Endothelial cell of umbilical vein (primary cell): Measurements from ENCODE around the gene PDAP1. TPM values are rescaled to one million over a fixed set of nuclear protein-coding genes. Genes with fewer than 3 reads are reported as not detected.

Experiments
- BruUV-seq: library from RNA; stranded (reverse); fragments of 400-500 nt; replicated peaks from 2 replicates; lab custom pipeline; 2021; lab: Mats Ljungman, UMichigan
- CTCF ChIA-PET: fragments of 300-600, 350-600 bp; sonication (Branson Sonifier 250); formaldehyde crosslinking; loops from one replicate; lab custom pipeline; 2021; ENCODE audit warnings: antibody characterized with exemption, inconsistent platforms; lab: Charles Lee
- POLR2A ChIA-PET: fragments of 300-600, 350-600 bp; sonication (Branson Sonifier 250); formaldehyde crosslinking; loops from one replicate; lab custom pipeline; 2021; ENCODE audit warnings: antibody characterized with exemption, inconsistent platforms; lab: Charles Lee
- DNase-seq: peaks from one replicate; pipeline ENCODE4 v3.0.0-alpha.2; 2011; ENCODE audit warnings: low read depth, low spot score
- FAIRE-seq: peaks from 2 replicates; lab custom pipeline; 2011; peaks lifted over from hg19 to GRCh38; lab: Jason Lieb, UNC
- H2AFZ ChIP-seq: 2 replicates; pipeline ENCODE4 v1.6.0; 2012; ENCODE audit warnings: low read depth, low read length, control low read depth, inconsistent platforms
- H3K27ac ChIP-seq: 2 replicates; pipeline ENCODE4 v1.5.1; 2011; ENCODE audit warnings: low read depth, mild to moderate bottlenecking, control low read depth, low read length, moderate library complexity; ENCODE audit not compliant: insufficient read depth
- H3K27me3 ChIP-seq, 2 experiments: 2 replicates each; pipeline versions ENCODE4 v1.6.0 to v1.6.1; 2011; ENCODE audit warnings: low read length in 2 of 2, mixed read lengths in 1 of 2; ENCODE audit not compliant: control insufficient read depth in 2 of 2, insufficient read depth in 2 of 2
- H3K36me3 ChIP-seq, 2 experiments: 2 replicates in 1 of 2; 3 replicates in 1 of 2; pipeline ENCODE4 v1.5.1; 2011; ENCODE audit warnings: low read length in 2 of 2, mild to moderate bottlenecking in 1 of 2, moderate library complexity in 1 of 2; ENCODE audit not compliant: control insufficient read depth in 2 of 2, insufficient read depth in 2 of 2; ENCODE audit errors: extremely low read depth in 1 of 2
- H3K4me1 ChIP-seq: 3 replicates; pipeline ENCODE4 v1.5.1; 2011; ENCODE audit warnings: mild to moderate bottlenecking, low read length; ENCODE audit not compliant: control insufficient read depth, insufficient read depth; ENCODE audit errors: extremely low read depth
- H3K4me2 ChIP-seq: 2 replicates; pipeline ENCODE4 v1.6.1; 2011; ENCODE audit warnings: low read length, control low read depth, mixed read lengths; ENCODE audit not compliant: insufficient read depth
- H3K4me3 ChIP-seq, 3 experiments: fragments of 200-600 bp in 1 of 3; sonication (generic), shearing (Covaris generic) in 1 of 3; replicated peaks in 1 of 3; 2 replicates each; pipeline ENCODE4 v1.5.1; 2011 to 2016; ENCODE audit warnings: control low read depth in 3 of 3, low read length in 3 of 3, mild to moderate bottlenecking in 2 of 3, inconsistent platforms in 1 of 3, low read depth in 1 of 3, moderate library complexity in 1 of 3; ENCODE audit not compliant: insufficient read depth in 1 of 3
- H3K79me2 ChIP-seq: 2 replicates; pipeline ENCODE4 v1.6.0; 2012; ENCODE audit warnings: low read length, inconsistent platforms; ENCODE audit not compliant: control insufficient read depth, insufficient read depth
- H3K9ac ChIP-seq: replicated peaks from 2 replicates; pipeline ENCODE3; 2011; ENCODE audit warnings: low read length, control low read depth; ENCODE audit not compliant: insufficient read depth; ENCODE audit errors: extremely low read depth
- H3K9me1 ChIP-seq: replicated peaks from 3 replicates; pipeline ENCODE4 v1.6.0; 2011; ENCODE audit warnings: mild to moderate bottlenecking, low read length; ENCODE audit not compliant: control insufficient read depth, insufficient read depth; ENCODE audit errors: extremely low read depth
- H3K9me3 ChIP-seq: replicated peaks from 2 replicates; pipeline ENCODE4 v1.5.1; 2012; ENCODE audit warnings: low read length, inconsistent platforms; ENCODE audit not compliant: control insufficient read depth, insufficient read depth
- H4K20me1 ChIP-seq: replicated peaks from 2 replicates; pipeline ENCODE3; 2011; ENCODE audit warnings: mild to moderate bottlenecking, low read length; ENCODE audit not compliant: control insufficient read depth, insufficient read depth; ENCODE audit errors: extremely low read depth
- CTCF ChIP-seq, 2 donors: IDR thresholded peaks; 1 replicate in 1 of 2; 2 replicates in 1 of 2; pipeline ENCODE4 v1.5.1; 2011; ENCODE audit warnings: low read length in 2 of 2, mild to moderate bottlenecking in 2 of 2, moderate library complexity in 2 of 2, control low read depth in 1 of 2, inconsistent platforms in 1 of 2, low read depth in 1 of 2; ENCODE audit not compliant: insufficient read depth in 1 of 2; ENCODE audit errors: extremely low read depth in 1 of 2
- EZH2 ChIP-seq: IDR thresholded peaks from 2 replicates; pipeline ENCODE4 v1.6.1; 2012; ENCODE audit warnings: borderline replicate concordance, low read depth, mild to moderate bottlenecking, moderate library complexity, low read length, inconsistent platforms; ENCODE audit not compliant: severe bottlenecking
- FOS ChIP-seq: IDR thresholded peaks from 2 replicates; pipeline ENCODE4 v1.6.1; 2011; ENCODE audit warnings: mild to moderate bottlenecking, low read length, moderate library complexity, borderline replicate concordance; ENCODE audit not compliant: insufficient read depth
- GATA2 ChIP-seq: IDR thresholded peaks from 2 replicates; pipeline ENCODE4 v1.7.0; 2011; ENCODE audit warnings: low read depth, mild to moderate bottlenecking, moderate library complexity, mixed read lengths, low read length; ENCODE audit not compliant: insufficient read length, insufficient read depth
- JUN ChIP-seq: IDR thresholded peaks from 2 replicates; pipeline ENCODE4 v1.6.1; 2011; ENCODE audit warnings: borderline replicate concordance, low read depth; ENCODE audit not compliant: insufficient read length, insufficient read depth
- MYC ChIP-seq: IDR thresholded peaks from one replicate; pipeline ENCODE4 v1.6.1; 2011; ENCODE audit warnings: mild to moderate bottlenecking, low read depth, low read length
- POLR2A ChIP-seq: IDR thresholded peaks from 2 replicates; pipeline ENCODE4 v1.6.1; 2012; ENCODE audit warnings: low read depth, mild to moderate bottlenecking, control low read depth, low read length
- POLR2AphosphoS5 ChIP-seq: IDR thresholded peaks from 2 replicates; pipeline ENCODE4 v1.6.1; 2012; ENCODE audit warnings: low read depth, mild to moderate bottlenecking, control low read depth, low read length, moderate library complexity; ENCODE audit not compliant: insufficient read depth
- dilution Hi-C: fragments of 300-500 bp; cut with MboI; formaldehyde crosslinking; loops from one replicate; pipeline ENCODE4 v1.15.0; 2019; ENCODE audit warnings: low sequenced_read_pairs; ENCODE audit not compliant: extremely low pct_ligation_motif_present
- intact Hi-C: fragments of 100-400 bp; cut with micrococcal nuclease; formaldehyde crosslinking; loops from one replicate; pipeline ENCODE4 v1.10.0; 2022
- polyA plus RNA-seq, 4 experiments: library from polyadenylated mRNA; depleted of rRNA in 3 of 4; stranded (reverse) in 3 of 4; unstranded in 1 of 4; fragments of >200 nt; gene quantifications; 2 replicates each; pipeline versions ENCODE4 v1.2.1 to v1.2.3, GENCODE V29; 2011 to 2012; ENCODE audit warnings: missing spikeins in 1 of 4
- total RNA-seq: library from RNA; stranded (reverse); gene quantifications from 2 replicates; pipeline ENCODE4 v1.2.3, GENCODE V29; 2021
- TF ChIP-seq, protein P1 (sequence below): IDR thresholded peaks from 2 replicates; pipeline ENCODE4 v1.6.1; 2011; ENCODE audit not compliant: insufficient read depth, insufficient read length

PDAP1 gene
- total and polyA plus RNA-seq, 2 donors (not counting 3 experiments of a cell fraction or from before 2014, with no cell fraction given): 32.6 to 150 TPM

DNA sequence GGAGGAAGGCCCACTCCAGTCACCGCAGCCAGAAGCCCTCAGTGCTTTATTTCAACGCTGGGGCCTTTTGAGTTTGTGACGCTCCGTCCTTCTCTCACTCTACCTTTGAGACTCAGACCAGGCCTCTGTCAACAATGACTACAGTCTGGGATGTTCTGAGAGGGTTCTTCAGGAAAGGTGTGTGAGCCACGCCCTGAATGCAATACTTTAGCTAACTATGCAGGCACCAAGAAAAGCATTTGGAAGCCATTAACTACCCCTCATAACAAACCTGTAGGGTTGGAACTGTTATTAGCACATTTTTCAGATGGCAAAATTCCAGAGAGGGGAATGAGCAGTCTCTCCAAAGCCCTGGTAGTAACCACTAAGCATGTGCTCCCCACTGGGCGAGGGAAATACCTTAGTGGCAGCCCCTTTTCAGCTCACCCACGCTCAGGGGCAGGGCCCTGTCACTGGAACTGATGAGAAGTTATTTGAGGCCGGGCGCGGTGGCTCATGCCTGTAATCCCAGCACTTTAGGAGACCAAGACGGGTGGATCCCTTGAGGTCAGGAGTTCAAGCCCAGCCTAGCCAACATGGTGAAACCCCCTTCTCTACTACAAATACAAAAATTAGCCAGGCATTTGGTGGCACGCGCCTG lies 39.5 kb downstream of the PDAP1 start:
- POLR2A ChIA-PET: no interaction called here

More for the DNA sequence above, 39.5 kb downstream of the PDAP1 start:
- BruUV-seq: no TSS peak
- Histone ChIP-seq H3K27me3 (no peaks in the 10 kb centered on the region), H3K9me1 (no peaks in the 10 kb centered on the region), H3K27ac (no peak overlapping the region), H3K9me3 (no peaks in the 10 kb centered on the region), H2AFZ (no peak overlapping the region), H3K36me3 (peaks cover 10 to 11% of the 10 kb centered on the region in 2 experiments), H3K4me1 (no peaks in the 10 kb centered on the region), H3K4me2 (no peak overlapping the region), H3K4me3 (no peak overlapping the region), H3K79me2 (no peaks in the 10 kb centered on the region), H3K9ac (no peak overlapping the region), H4K20me1 (no peaks in the 10 kb centered on the region)
- dilution Hi-C loops: no loop called here
- CTCF ChIA-PET: interaction anchor here (0.9 to 1.9 kb wide), 2 partner anchors 40 to 212 kb away, joined by 5 to 7 read pairs; partner anchors contain the start of genes BUD31 and PDAP1
- DNase-seq: no peak
- intact Hi-C loops: no loop called here
- no peak for FAIRE-seq
- no peak for TF ChIP-seq GATA2
- no peak for TF ChIP-seq FOS
- no peak for TF ChIP-seq MYC
- no peak for TF ChIP-seq POLR2A
- TF ChIP-seq POLR2AphosphoS5: no peak
- TF ChIP-seq CTCF (IDR thresholded peaks at IDR 0.05; ENCODE audit: extremely low read depth in 1 of 2, insufficient read depth in 1 of 2, low read depth in 1 of 2, low read length in 2 of 2): no peak
- TF ChIP-seq JUN: no peak
- no peak for TF ChIP-seq EZH2
- TF ChIP-seq, protein P1, sequence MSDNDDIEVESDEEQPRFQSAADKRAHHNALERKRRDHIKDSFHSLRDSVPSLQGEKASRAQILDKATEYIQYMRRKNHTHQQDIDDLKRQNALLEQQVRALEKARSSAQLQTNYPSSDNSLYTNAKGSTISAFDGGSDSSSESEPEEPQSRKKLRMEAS: no peak
